Esophagus squamous epithelium (tissue), 4 donors: Measurements from ENCODE around the gene CLDN20.

ENCODE experiments used
- POLR2A ChIP-seq, 4 donors: fragments of 450-650 bp; IDR thresholded peaks; one replicate each; pipeline ENCODE4 v1.6.1; 2017; ENCODE audit warnings: antibody characterized with exemption in 4 of 4, mild to moderate bottlenecking in 4 of 4, moderate library complexity in 3 of 4
- TF ChIP-seq, protein P1 (sequence below), 6 experiments: fragments of 450-650 bp in 4 of 6; fragments of 200-600 bp in 2 of 6; sonication (generic) in 2 of 6; IDR thresholded peaks; one replicate each; pipeline ENCODE4 v1.5.1; 2016 to 2019; ENCODE audit warnings: antibody characterized with exemption in 6 of 6, mild to moderate bottlenecking in 4 of 6, moderate library complexity in 4 of 6

DNA sequence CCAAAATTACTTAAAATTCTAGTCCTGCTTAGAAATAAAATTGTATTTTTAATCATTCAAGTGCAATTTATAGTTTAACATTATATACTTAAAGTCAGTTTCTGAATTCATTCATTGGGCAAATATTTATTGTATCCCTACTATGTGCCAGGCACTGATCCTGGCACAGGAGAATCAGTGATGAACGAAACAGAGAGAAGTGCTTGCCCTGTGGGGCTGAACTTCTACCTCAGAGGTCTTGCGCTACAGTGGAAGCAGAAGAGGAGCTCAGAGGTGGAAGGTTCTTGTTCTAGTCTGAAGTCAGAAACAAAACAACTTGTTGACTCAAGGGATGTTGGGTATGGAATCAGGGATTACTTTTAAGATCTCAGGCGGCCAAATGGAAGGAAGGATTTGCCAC lies 6.0 kb downstream of the CLDN20 start:
- TF ChIP-seq, protein P1, sequence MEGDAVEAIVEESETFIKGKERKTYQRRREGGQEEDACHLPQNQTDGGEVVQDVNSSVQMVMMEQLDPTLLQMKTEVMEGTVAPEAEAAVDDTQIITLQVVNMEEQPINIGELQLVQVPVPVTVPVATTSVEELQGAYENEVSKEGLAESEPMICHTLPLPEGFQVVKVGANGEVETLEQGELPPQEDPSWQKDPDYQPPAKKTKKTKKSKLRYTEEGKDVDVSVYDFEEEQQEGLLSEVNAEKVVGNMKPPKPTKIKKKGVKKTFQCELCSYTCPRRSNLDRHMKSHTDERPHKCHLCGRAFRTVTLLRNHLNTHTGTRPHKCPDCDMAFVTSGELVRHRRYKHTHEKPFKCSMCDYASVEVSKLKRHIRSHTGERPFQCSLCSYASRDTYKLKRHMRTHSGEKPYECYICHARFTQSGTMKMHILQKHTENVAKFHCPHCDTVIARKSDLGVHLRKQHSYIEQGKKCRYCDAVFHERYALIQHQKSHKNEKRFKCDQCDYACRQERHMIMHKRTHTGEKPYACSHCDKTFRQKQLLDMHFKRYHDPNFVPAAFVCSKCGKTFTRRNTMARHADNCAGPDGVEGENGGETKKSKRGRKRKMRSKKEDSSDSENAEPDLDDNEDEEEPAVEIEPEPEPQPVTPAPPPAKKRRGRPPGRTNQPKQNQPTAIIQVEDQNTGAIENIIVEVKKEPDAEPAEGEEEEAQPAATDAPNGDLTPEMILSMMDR (IDR thresholded peaks at IDR 0.05), result no peak
- no peak for TF ChIP-seq POLR2A (IDR thresholded peaks at IDR 0.05)
